ENCODE results near the gene EIPR1. TPM values are rescaled to one million over a fixed set of nuclear protein-coding genes. Genes with fewer than 3 reads are reported as not detected.

EIPR1 gene
- total RNA-seq, 1 donor from 2014 or later: 35.9 TPM

DNA sequence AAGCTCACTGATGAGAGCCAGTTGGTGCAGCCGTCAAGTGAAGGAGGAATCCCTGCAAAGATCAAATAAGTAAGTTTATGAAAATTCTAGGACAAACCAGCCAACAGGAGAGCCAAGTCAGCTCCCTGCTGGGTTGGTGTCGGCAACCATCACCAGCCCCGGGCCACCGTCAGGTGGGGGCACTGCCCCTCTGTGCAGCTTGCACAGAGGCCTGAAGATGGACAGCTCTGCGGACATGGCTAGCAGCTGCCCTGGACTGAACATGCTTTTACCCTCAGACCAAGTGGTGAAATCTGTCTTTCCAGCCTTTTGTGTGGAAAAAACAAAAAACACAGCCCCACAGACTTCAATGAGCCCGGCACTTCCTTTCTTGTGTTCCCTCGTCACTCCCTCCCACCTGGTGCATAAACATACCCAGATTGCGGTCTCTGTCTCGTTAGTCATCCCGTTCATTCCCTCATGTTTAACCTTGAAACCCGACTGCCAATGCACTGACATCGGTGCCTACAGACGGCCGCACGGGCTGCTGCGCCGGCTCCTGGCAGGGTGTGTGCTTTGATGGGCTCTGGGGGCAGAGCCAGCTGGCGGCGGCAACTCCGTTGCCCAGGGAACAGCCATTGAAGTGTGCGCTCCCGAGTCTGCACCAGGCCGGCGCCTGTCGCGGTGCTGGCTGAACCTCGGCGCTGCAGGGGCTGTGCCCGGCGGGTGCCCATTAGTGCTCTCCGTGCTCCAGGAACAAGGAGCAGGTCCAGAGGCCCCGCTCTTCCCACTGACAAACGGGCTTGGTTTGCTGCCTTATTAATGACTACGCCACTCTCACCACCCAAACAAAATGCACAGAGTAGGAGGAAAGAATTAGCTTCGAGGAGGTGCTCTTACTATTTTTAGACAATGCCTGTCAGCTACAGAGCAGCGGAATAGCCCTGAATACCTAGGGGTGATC is 95.3 kb downstream of the EIPR1 start:
- Mint-ChIP-seq H3K4me3 (ENCODE audit: unreplicated experiment) (no peak overlapping the region), H3K27me3 (ENCODE audit: unreplicated experiment) (peaks cover 5% of the 10 kb centered on the region), H3K36me3 (ENCODE audit: low read depth, unreplicated experiment) (peaks cover 5% of the 10 kb centered on the region), H3K4me1 (ENCODE audit: unreplicated experiment) (peaks cover 11% of the 10 kb centered on the region), H3K27ac (ENCODE audit: unreplicated experiment) (no peak overlapping the region), H3K9me3 (ENCODE audit: unreplicated experiment) (no peaks in the 10 kb centered on the region)
- no peak for DNase-seq (ENCODE audit: low spot score)
- TF ChIP-seq, protein P1, sequence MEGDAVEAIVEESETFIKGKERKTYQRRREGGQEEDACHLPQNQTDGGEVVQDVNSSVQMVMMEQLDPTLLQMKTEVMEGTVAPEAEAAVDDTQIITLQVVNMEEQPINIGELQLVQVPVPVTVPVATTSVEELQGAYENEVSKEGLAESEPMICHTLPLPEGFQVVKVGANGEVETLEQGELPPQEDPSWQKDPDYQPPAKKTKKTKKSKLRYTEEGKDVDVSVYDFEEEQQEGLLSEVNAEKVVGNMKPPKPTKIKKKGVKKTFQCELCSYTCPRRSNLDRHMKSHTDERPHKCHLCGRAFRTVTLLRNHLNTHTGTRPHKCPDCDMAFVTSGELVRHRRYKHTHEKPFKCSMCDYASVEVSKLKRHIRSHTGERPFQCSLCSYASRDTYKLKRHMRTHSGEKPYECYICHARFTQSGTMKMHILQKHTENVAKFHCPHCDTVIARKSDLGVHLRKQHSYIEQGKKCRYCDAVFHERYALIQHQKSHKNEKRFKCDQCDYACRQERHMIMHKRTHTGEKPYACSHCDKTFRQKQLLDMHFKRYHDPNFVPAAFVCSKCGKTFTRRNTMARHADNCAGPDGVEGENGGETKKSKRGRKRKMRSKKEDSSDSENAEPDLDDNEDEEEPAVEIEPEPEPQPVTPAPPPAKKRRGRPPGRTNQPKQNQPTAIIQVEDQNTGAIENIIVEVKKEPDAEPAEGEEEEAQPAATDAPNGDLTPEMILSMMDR (IDR thresholded peaks at IDR 0.05; ENCODE audit: unreplicated experiment): no peak

DNA sequence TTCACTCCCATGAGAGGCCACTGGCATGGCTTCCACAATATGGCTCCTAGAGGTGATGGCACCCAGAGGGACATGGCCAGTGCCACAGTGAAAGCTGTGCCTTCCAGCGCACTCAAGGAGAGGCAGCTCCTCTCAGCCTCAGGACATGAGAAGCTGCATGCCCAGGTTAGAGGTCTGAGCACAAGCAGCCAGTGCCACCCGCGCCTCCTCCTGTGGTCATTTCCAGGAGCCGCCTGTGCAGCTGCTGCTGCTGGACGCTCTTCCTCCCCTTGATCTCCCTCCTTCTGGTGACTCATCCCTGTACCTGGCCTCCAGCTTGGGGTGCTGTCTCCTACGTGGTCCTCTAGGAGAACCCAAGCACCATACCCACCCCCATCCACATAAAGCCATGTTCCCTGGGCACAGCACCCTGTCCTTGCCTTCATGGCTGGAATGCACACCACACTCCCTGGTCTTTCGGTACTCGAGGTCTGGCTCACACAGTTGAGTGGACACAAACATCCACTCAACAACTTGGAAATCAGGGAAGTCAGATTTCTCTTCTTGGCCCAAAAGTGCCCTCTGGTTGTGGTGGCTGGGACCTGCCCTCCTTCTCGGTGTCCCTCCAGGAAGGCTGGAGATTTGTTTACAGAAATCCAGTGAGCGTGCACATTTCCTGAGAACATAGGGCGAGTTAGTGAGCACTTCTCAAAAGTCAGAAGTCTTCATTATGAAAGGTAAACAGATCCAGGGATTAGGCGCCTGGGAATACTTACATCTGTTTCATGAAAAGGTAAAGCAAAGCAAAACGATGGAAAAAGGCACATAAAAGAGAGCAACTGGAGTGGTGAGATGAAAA is 96.7 kb downstream of the EIPR1 start:
- peaks cover 8% of the 10 kb centered on the region for H3K27me3 Mint-ChIP-seq (ENCODE audit: unreplicated experiment)
- no peaks in the 10 kb centered on the region for H3K9me3 Mint-ChIP-seq (ENCODE audit: unreplicated experiment)
- H3K4me3 Mint-ChIP-seq (ENCODE audit: unreplicated experiment): no peak overlapping the region
- H3K4me1 Mint-ChIP-seq (ENCODE audit: unreplicated experiment): peaks cover 11% of the 10 kb centered on the region
- no peak for DNase-seq (ENCODE audit: low spot score)
- peaks cover 4% of the 10 kb centered on the region for H3K36me3 Mint-ChIP-seq (ENCODE audit: low read depth, unreplicated experiment)
- no peak overlapping the region for H3K27ac Mint-ChIP-seq (ENCODE audit: unreplicated experiment)
- TF ChIP-seq, protein P1 (IDR thresholded peaks at IDR 0.05; ENCODE audit: unreplicated experiment): no peak

DNA sequence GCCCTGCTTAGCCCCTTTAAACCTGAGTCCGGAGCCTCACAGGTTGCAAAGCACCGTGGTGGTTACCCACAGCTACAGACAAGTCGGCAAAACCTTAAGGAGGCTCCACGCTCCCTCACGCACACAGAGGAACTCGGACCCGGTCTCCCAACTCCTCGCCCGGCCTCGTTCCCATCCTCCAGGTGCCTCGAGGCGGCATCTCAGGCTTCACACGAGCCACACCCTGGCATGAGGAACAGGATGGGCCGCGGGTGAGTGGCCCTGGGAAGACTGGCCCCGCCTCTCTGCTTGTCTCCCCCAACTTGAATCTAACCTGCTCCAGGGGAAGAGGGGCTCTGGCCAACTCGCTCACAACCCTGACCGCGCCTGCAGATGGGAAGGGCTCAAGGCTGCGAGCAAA is 97.4 kb downstream of the EIPR1 start:
- Mint-ChIP-seq H3K9me3 (ENCODE audit: unreplicated experiment) (no peaks in the 10 kb centered on the region), H3K4me3 (ENCODE audit: unreplicated experiment) (no peak overlapping the region), H3K27me3 (ENCODE audit: unreplicated experiment) (peaks cover 8% of the 10 kb centered on the region), H3K27ac (ENCODE audit: unreplicated experiment) (no peak overlapping the region), H3K36me3 (ENCODE audit: low read depth, unreplicated experiment) (peaks cover 4% of the 10 kb centered on the region), H3K4me1 (ENCODE audit: unreplicated experiment) (peaks cover 11% of the 10 kb centered on the region)
- DNase-seq (ENCODE audit: low spot score): no peak
- TF ChIP-seq, protein P1 (IDR thresholded peaks at IDR 0.05; ENCODE audit: unreplicated experiment): no peak

DNA sequence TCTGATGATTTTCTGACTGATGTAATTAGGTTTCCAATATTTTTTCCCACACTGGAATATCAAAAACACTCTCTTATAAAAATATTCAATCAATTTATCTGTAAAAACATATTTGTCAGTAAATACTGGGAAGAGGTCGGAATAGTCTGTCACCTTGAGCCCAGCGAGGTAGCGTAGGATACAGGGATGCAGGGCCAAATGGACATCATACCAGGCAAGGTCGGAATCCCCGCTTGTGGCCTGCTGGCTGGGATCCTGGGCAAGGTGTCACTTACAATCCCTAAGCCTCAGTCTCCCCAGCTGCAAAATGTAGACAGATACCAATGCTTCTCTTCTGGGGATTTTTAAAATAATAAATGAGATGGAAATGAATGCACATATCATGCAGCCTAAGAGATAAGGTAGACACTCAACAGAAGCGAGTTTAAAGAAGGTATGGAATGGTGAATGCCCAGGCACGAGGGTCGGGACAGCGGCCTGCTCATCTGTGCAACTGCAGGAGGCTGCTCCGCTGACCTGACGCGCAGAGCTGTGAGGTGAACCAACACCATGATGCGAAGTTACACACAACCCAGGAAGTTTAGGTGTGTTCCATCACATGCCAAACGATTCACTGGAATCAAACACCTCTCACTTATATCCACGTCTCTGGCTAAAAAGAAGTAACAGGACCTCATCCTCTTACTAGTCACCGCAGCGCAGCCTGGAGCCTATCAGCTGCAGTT is 98.2 kb downstream of the EIPR1 start:
- TF ChIP-seq, protein P1 (IDR thresholded peaks at IDR 0.05; ENCODE audit: unreplicated experiment): no peak
- Mint-ChIP-seq H3K27me3 (ENCODE audit: unreplicated experiment) (peaks cover 5% of the 10 kb centered on the region), H3K36me3 (ENCODE audit: low read depth, unreplicated experiment) (peaks cover 8% of the 10 kb centered on the region), H3K27ac (ENCODE audit: unreplicated experiment) (no peak overlapping the region), H3K9me3 (ENCODE audit: unreplicated experiment) (no peaks in the 10 kb centered on the region), H3K4me1 (ENCODE audit: unreplicated experiment) (peaks cover 5% of the 10 kb centered on the region), H3K4me3 (ENCODE audit: unreplicated experiment) (no peak overlapping the region)
- DNase-seq (ENCODE audit: low spot score): no peak

All from endothelial cell (in vitro differentiated cells).